ENCODE measurements around the gene IL22RA2. TPM values are rescaled to one million over a fixed set of nuclear protein-coding genes. Genes with fewer than 3 reads are reported as not detected.
"Not testable (repeated sequence)": the region's sequence is repeated elsewhere in the genome, so short reads cannot be mapped to it uniquely, and the experiment has no call there.

The IL22RA2 gene
- not detected for polyA plus RNA-seq (ENCODE audit: insufficient read length in 4 of 4)

GRCh38 chr6:137173501-137173900 is at the start of gene IL22RA2:
Gene IL22RA2 (minus strand): TSS chr6:137173644. CDS start chr6:137161749, 11,895 bp downstream.
- no peak for DNase-seq (ENCODE audit: low read depth in 4 of 4, low spot score in 2 of 4)

- DNase-seq (ENCODE audit: low read depth in 4 of 4, low spot score in 2 of 4) = peak in 1 of 4 donors; percentile 9
Measured at GRCh38 chr6:137222381-137222780, 48.9 kb upstream of the IL22RA2 start.

DNA sequence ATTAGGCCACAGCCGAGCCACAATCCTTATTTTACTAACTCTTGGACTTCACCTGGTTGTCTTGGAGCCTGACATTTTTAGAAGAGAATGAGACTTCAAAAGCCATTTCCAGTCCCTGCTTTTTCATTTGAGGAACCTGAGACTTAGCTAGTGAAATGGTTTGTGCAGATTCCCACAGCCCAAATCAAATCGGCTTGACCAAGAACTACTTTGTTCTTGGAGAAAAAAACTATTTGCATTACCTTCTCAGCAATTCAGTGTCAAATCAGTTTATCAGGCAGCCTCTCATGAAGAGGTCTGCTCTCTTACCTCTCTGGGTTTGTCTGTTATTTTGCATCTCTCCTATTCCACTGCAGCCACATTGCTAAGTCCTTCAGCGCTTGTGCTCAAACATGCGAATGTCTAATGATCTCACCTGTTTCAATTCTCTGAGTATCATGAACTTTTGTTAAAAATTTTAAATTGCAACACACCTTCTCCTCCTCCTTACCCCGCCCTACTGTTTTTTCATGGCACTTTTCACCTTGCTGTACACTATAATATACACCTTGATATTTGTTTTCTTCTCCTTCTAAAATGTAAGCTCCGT is 46.3 kb upstream of the IL22RA2 start:
- peak in 1 of 4 donors; percentile 50 for DNase-seq (ENCODE audit: low read depth in 4 of 4, low spot score in 2 of 4)

DNA sequence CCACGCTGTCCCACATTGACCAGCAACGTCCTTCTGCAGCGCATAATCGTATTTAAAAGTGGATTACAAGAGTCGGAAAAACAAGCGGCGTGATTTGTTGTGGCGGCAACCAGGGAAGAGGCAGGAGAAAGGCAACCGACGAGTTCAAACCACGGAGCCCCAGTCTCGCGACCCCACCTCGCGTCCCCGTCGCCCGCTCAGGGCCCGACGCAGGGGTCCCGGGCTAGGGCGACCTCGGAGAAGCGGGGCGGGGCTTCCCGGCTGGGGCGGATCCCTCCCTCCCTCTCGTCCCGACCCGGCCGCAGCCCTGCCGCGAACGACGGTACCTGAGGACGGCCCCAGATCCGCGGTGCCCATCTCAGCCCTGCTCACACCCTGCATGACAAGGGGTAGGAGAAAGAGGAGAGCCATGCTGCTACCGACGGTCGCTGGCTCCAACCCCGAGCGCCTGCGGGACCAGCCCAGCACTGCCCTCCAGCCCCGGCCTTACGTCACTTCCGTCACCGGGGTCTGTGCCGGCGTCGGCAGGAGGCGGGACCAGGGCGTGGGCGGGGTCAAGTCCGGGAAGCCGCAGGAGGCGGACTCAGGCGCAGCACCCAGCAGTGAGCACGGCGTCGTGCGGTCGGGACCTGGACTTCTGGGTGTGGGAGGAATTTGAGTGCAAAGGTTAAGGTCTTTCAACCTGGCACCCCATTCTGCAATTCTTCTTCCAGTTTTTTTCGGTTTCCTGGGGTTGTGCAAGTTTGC is 45.6 kb upstream of the IL22RA2 start, which contains the start of gene IFNGR1:
TSS of gene IFNGR1 (minus strand) at position 469 of the 747 bp plus-strand sequence. CDS start at position 411, 58 bp downstream.
- DNase-seq (ENCODE audit: low read depth in 4 of 4, low spot score in 2 of 4) = peak; percentile 88 to 92 (median 89)

- DNase-seq (ENCODE audit: low read depth in 4 of 4, low spot score in 2 of 4) = peak in 3 of 4 donors; percentile 30 to 52 (median 41)
Measured at GRCh38 chr6:137218473-137218916, 45.1 kb upstream of the IL22RA2 start.

GRCh38 chr6:137217801-137218472 is 44.5 kb upstream of the IL22RA2 start:
- DNase-seq (ENCODE audit: low read depth in 4 of 4, low spot score in 2 of 4) = no peak

GRCh38 chr6:137216875-137217553 is 43.6 kb upstream of the IL22RA2 start:
- DNase-seq (ENCODE audit: low read depth in 4 of 4, low spot score in 2 of 4) = no peak

GRCh38 chr6:137216106-137216505 is 42.7 kb upstream of the IL22RA2 start:
- no peak for DNase-seq (ENCODE audit: low read depth in 4 of 4, low spot score in 2 of 4)

- DNase-seq (ENCODE audit: low read depth in 4 of 4, low spot score in 2 of 4) = not testable (repeated sequence)
Measured at GRCh38 chr6:137215630-137216029, 42.2 kb upstream of the IL22RA2 start.

DNA sequence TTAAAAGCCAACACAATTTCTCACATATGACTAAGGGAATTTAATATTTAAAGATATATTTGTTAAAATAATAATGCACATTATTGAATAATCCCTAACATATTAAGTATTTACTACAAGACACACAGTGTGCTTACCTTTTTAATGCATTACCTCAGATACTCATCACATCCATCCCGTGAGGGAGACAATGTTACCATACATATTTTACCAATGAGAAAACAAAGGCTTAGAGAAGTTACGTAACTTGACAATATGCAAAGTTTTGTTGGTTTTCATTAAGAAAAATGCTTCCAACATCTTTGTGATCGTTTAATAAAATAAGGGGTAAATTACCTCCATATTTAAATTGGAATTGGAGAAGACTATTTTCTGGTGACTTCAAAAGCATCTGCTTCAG is 41.5 kb upstream of the IL22RA2 start:
- no peak for DNase-seq (ENCODE audit: low read depth in 4 of 4, low spot score in 2 of 4)

- DNase-seq (ENCODE audit: low read depth in 4 of 4, low spot score in 2 of 4) = no peak
Measured at GRCh38 chr6:137213813-137214212, 40.4 kb upstream of the IL22RA2 start.

DNA sequence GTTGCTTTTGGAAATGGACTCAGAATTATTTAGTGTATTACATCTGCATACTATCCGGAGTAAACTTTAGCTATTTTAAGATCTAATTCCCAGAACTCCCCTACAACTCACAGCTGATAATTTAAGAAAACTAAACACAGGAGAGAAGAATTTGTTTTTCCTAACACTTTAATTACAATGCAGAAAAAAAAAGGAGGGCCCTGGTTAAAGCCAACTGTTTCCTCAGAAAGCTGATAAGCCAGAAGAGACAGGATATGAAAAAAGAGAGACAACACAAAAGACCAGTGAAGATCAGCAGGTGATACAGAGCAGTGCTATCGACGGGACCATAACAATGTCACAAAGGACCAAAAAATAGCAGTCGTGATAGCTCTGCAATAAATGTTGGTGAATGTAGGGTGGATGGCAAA is 39.9 kb upstream of the IL22RA2 start:
- no peak for DNase-seq (ENCODE audit: low read depth in 4 of 4, low spot score in 2 of 4)

DNA sequence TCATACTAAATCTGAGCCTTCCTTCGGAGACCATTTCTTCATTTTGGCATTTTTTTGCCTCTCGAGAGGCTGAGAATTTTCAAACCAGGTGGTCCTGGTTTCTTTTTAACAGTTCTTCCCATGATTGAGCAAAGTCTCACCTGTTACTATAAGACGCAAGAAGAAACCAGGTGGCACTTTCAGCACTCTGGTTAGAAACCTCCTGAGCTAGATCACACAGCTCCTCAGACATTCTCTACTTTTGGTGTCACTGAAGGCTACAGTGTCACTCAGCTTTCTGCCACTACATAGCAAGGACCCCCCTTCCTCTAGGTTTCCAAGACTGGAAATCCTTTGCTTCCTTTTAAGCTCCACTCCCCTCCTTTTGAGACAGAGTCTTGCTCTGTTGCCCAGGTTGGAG is 38.5 kb upstream of the IL22RA2 start:
- no peak for DNase-seq (ENCODE audit: low read depth in 4 of 4, low spot score in 2 of 4)

DNA sequence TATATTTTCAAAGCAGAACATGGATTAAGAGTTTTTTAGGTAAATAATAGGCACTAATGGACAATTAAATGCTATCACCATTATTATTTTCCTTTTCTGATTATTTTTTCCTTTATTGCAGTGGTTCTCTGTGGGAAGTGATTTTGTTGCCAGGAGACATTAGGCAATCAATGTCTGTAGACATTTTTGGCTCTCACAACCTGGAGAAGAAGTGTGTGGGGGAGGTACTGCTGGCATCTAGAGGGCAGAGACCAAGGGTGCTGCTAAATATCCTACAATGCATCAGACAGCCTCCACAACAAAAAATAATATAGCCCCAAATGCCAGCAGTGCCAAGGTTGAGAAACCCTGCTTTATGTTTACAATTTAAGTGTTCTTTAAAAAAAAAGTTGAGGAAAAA is 37.5 kb upstream of the IL22RA2 start:
- no peak for DNase-seq (ENCODE audit: low read depth in 4 of 4, low spot score in 2 of 4)

GRCh38 chr6:137208279-137208678 is 34.8 kb upstream of the IL22RA2 start:
- no peak for DNase-seq (ENCODE audit: low read depth in 4 of 4, low spot score in 2 of 4)

GRCh38 chr6:137207457-137207856 is 34.0 kb upstream of the IL22RA2 start:
- DNase-seq (ENCODE audit: low read depth in 4 of 4, low spot score in 2 of 4) = not testable (repeated sequence)

DNA sequence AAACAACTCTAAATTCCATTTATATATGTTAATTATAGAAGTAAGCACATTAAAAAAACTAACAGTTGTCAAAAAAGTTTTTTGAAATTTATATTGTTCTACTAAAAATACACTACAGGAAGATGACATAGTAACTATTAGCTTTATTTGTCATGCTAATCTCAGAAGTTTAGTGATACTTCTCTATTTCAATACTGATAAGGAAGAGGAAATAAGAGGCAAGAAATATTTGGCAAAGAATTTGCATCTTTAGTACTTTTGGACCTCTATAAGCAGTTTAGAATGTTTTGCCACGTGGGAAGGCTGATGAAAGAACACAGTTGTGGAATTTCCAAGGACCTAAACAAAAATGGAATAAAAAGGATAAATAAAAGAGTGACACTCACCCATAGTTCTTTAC is 33.1 kb upstream of the IL22RA2 start:
- no peak for DNase-seq (ENCODE audit: low read depth in 4 of 4, low spot score in 2 of 4)

GRCh38 chr6:137203256-137203655 is 29.8 kb upstream of the IL22RA2 start:
- no peak for DNase-seq (ENCODE audit: low read depth in 4 of 4, low spot score in 2 of 4)

- DNase-seq (ENCODE audit: low read depth in 4 of 4, low spot score in 2 of 4) = no peak
Measured at GRCh38 chr6:137202078-137202477, 28.6 kb upstream of the IL22RA2 start.

DNA sequence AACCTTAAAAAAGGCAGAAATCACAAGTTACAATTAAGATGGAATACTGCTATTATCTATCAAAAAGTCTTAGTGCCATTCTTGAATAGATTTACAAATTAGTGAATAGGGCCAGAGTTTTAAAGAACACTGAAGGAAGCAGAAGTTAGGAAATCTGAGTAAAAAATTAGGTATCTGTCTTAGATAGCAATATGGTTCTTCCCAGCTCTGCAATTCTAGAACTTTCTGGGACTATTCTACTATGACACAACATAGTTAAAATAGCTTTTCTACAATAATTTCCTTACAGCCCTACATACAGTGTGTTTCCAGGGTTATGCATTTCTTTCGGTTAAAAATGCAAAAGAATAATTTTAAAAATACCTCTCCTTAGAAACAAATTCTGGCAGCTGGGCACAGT is 27.6 kb upstream of the IL22RA2 start:
- DNase-seq (ENCODE audit: low read depth in 4 of 4, low spot score in 2 of 4) = no peak

DNA sequence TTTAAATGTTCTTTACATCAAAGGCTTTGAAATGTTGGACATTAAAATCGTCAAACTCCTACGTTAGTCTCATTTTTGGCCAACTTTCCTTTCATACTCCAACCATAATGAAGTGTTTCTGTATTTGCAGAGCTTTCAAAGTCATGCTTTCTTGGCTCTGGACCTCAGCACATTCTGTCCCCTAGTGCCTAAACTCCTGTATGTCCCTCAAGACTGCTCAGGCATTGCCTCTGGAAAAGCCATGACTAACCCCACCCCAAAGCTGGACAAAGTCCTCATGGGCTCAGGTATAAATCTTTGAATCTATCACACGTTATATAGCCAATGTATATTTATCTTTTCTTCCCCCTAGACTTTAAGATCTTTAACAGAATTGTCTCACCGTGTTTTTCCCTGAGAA is 26.8 kb upstream of the IL22RA2 start:
- DNase-seq (ENCODE audit: low read depth in 4 of 4, low spot score in 2 of 4) = no peak

All from left renal cortex interstitium (tissue), 4 donors.